Keratinocyte (primary cell): ENCODE results near the gene SLC17A9. TPM values are rescaled to one million over a fixed set of nuclear protein-coding genes. Genes with fewer than 3 reads are reported as not detected.

Source experiments
- DNase-seq: peaks from one replicate; pipeline ENCODE4 v3.0.0-alpha.2; 2011; ENCODE audit warnings: low read depth, missing footprints, low spot score
- FAIRE-seq: peaks from 2 replicates; lab custom pipeline; 2011; peaks lifted over from hg19 to GRCh38; lab: Jason Lieb, UNC
- H2AFZ ChIP-seq: 2 replicates; pipeline ENCODE4 v1.6.0; 2012; ENCODE audit warnings: low read length, control low read depth, inconsistent platforms; ENCODE audit not compliant: control insufficient read depth
- H3K27ac ChIP-seq: 2 replicates; pipeline ENCODE4 v1.5.1; 2011; ENCODE audit warnings: low read length; ENCODE audit not compliant: control insufficient read depth, insufficient read depth
- H3K27me3 ChIP-seq: 3 replicates; pipeline ENCODE4 v1.6.0; 2011; ENCODE audit warnings: low read length; ENCODE audit not compliant: control insufficient read depth, insufficient read depth; ENCODE audit errors: extremely low read depth
- H3K36me3 ChIP-seq, 2 experiments: 2 replicates in 1 of 2; 3 replicates in 1 of 2; pipeline ENCODE4 v1.5.1; 2011; ENCODE audit warnings: low read length in 2 of 2, mild to moderate bottlenecking in 1 of 2; ENCODE audit not compliant: control insufficient read depth in 2 of 2, insufficient read depth in 2 of 2; ENCODE audit errors: extremely low read depth in 1 of 2
- H3K4me1 ChIP-seq: 3 replicates; pipeline ENCODE4 v1.5.1; 2011; ENCODE audit warnings: low read length; ENCODE audit not compliant: control insufficient read depth, insufficient read depth; ENCODE audit errors: extremely low read depth
- H3K4me2 ChIP-seq: 3 replicates; pipeline ENCODE4 v1.6.0; 2011; ENCODE audit warnings: low read depth, low read length; ENCODE audit not compliant: control insufficient read depth, insufficient read depth; ENCODE audit errors: extremely low read depth
- H3K4me3 ChIP-seq, 3 experiments: fragments of 200-600 bp in 1 of 3; sonication (generic) in 1 of 3; 2 replicates in 2 of 3; 3 replicates in 1 of 3; pipeline ENCODE4 v1.5.1; 2011 to 2016; ENCODE audit warnings: low read length in 3 of 3, mild to moderate bottlenecking in 3 of 3, control low read depth in 2 of 3, inconsistent platforms in 1 of 3, low read depth in 1 of 3, mixed read lengths in 1 of 3, mixed run types in 1 of 3, moderate library complexity in 1 of 3; ENCODE audit not compliant: control insufficient read depth in 2 of 3, insufficient read depth in 2 of 3; ENCODE audit errors: extremely low read depth in 1 of 3
- H3K79me2 ChIP-seq: 2 replicates; pipeline ENCODE4 v1.6.0; 2012; ENCODE audit warnings: low read length; ENCODE audit not compliant: control insufficient read depth, insufficient read depth
- H3K9ac ChIP-seq: 3 replicates; pipeline ENCODE4 v1.6.0; 2011; ENCODE audit warnings: low read length; ENCODE audit not compliant: control insufficient read depth, insufficient read depth; ENCODE audit errors: extremely low read depth
- H3K9me1 ChIP-seq: 3 replicates; pipeline ENCODE4 v1.6.0; 2011; ENCODE audit warnings: low read length; ENCODE audit not compliant: control insufficient read depth, insufficient read depth; ENCODE audit errors: extremely low read depth
- H3K9me3 ChIP-seq: 2 replicates; pipeline ENCODE4 v1.5.1; 2012; ENCODE audit warnings: low read depth, low read length; ENCODE audit not compliant: control insufficient read depth
- H4K20me1 ChIP-seq: 3 replicates; pipeline ENCODE4 v1.6.0; 2011; ENCODE audit warnings: low read length; ENCODE audit not compliant: control insufficient read depth, insufficient read depth; ENCODE audit errors: extremely low read depth
- EZH2 ChIP-seq: IDR thresholded peaks from one replicate; pipeline ENCODE4 v1.6.1; 2012; ENCODE audit warnings: inconsistent platforms, mild to moderate bottlenecking, low read length, moderate library complexity
- dilution Hi-C: fragments of 300-500 bp; cut with MboI; formaldehyde crosslinking; loops from one replicate; pipeline ENCODE4 v1.7.0; 2020; ENCODE audit warnings: low sequenced_read_pairs; ENCODE audit not compliant: extremely low pct_ligation_motif_present
- polyA plus RNA-seq, 5 experiments: library from polyadenylated mRNA; depleted of rRNA in 3 of 5; stranded (reverse) in 3 of 5; stranded (forward) in 1 of 5; unstranded in 1 of 5; fragments of >200 nt; gene quantifications; 1 replicate in 1 of 5; 2 replicates in 3 of 5; 3 replicates in 1 of 5; pipeline versions ENCODE4 v1.2.1 to v1.2.3, GENCODE V29; 2011 to 2012; ENCODE audit warnings: missing spikeins in 2 of 5, low read depth in 1 of 5, low replicate concordance in 1 of 5
- TF ChIP-seq, protein P1 (sequence below), 3 experiments: IDR thresholded peaks in 1 of 3; conservative IDR thresholded peaks in 1 of 3; optimal IDR thresholded peaks in 1 of 3; 2 replicates in 2 of 3; 3 replicates in 1 of 3; pipeline versions ENCODE3 to v1.5.1; 2011; ENCODE audit warnings: low read length in 3 of 3, mild to moderate bottlenecking in 3 of 3, moderate library complexity in 2 of 3, control low read depth in 1 of 3, inconsistent platforms in 1 of 3; ENCODE audit not compliant: insufficient read depth in 2 of 3; ENCODE audit errors: extremely low read depth in 1 of 3

Gene SLC17A9
- polyA plus RNA-seq, 1 donor (not counting 4 experiments of a cell fraction or from before 2014, with no cell fraction given), result not detected

DNA sequence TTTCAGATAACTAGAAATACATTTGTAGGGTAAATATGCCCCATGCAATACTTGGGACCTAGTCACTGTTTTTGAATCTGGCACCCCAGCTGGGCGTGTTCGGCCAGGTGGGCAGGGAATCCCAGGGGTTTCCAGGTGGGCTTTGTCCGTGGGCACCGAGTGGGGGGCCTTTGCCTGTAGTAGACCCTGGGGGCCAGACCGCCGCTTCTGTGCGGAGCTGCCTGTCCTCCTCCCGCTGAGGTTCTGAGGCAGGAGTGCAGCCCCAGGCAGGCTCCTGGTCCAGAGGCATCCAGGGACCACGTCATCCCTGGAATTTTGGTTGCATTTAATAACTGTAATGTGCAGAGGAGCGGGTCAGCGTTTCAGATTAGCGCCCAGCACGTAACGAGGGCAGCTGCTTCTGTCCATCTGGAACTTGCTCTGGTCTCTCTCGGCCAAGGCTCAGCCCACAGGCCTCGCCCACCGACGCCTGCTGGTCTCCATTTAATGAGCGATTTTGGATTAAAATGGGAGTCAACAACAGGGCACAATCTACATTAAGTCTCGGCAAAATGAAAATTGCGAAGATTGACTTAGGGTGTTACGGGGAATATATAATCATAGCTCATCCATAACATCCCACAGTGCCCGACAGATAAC lies 41.5 kb downstream of the SLC17A9 start:
- H3K36me3 ChIP-seq, result no peaks in the 10 kb centered on the region
- TF ChIP-seq, protein P1, sequence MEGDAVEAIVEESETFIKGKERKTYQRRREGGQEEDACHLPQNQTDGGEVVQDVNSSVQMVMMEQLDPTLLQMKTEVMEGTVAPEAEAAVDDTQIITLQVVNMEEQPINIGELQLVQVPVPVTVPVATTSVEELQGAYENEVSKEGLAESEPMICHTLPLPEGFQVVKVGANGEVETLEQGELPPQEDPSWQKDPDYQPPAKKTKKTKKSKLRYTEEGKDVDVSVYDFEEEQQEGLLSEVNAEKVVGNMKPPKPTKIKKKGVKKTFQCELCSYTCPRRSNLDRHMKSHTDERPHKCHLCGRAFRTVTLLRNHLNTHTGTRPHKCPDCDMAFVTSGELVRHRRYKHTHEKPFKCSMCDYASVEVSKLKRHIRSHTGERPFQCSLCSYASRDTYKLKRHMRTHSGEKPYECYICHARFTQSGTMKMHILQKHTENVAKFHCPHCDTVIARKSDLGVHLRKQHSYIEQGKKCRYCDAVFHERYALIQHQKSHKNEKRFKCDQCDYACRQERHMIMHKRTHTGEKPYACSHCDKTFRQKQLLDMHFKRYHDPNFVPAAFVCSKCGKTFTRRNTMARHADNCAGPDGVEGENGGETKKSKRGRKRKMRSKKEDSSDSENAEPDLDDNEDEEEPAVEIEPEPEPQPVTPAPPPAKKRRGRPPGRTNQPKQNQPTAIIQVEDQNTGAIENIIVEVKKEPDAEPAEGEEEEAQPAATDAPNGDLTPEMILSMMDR (optimal IDR thresholded peaks at IDR 0.05 in 1 of 3, IDR thresholded peaks at IDR 0.05 in 1 of 3, conservative IDR thresholded peaks at IDR 0.05 in 1 of 3; ENCODE audit: extremely low read depth in 1 of 3, insufficient read depth in 2 of 3, low read length in 3 of 3), result no peak
- TF ChIP-seq EZH2, result no peak
- H4K20me1 ChIP-seq, result no peaks in the 10 kb centered on the region
- no peak for FAIRE-seq
- peaks cover 51% of the 10 kb centered on the region for H3K27me3 ChIP-seq
- dilution Hi-C loops, result no loop called here
- H2AFZ ChIP-seq, result no peak overlapping the region
- no peak overlapping the region for H3K4me2 ChIP-seq
- H3K79me2 ChIP-seq, result no peaks in the 10 kb centered on the region
- DNase-seq, result no peak
- H3K9ac ChIP-seq, result no peak overlapping the region
- H3K4me3 ChIP-seq, result no peak overlapping the region
- H3K9me3 ChIP-seq, result no peaks in the 10 kb centered on the region
- no peaks in the 10 kb centered on the region for H3K9me1 ChIP-seq
- H3K27ac ChIP-seq, result no peak overlapping the region
- no peaks in the 10 kb centered on the region for H3K4me1 ChIP-seq

- no peak for DNase-seq
- dilution Hi-C loops, result no loop called here
These were observed 42.4 kb downstream of the SLC17A9 start for GRCh38 chr20:62994869-62995281.

More at GRCh38 chr20:62994869-62995281, 42.4 kb downstream of the SLC17A9 start:
- H3K27ac ChIP-seq, result no peak overlapping the region
- H2AFZ ChIP-seq, result no peak overlapping the region
- no peak overlapping the region for H3K4me3 ChIP-seq
- no peaks in the 10 kb centered on the region for H3K9me1 ChIP-seq
- no peaks in the 10 kb centered on the region for H3K36me3 ChIP-seq
- H3K9me3 ChIP-seq, result no peaks in the 10 kb centered on the region
- no peak overlapping the region for H3K4me2 ChIP-seq
- no peak overlapping the region for H3K9ac ChIP-seq
- peaks cover 57% of the 10 kb centered on the region for H3K27me3 ChIP-seq
- no peak for TF ChIP-seq EZH2
- TF ChIP-seq, protein P1 (optimal IDR thresholded peaks at IDR 0.05 in 1 of 3, IDR thresholded peaks at IDR 0.05 in 1 of 3, conservative IDR thresholded peaks at IDR 0.05 in 1 of 3; ENCODE audit: extremely low read depth in 1 of 3, insufficient read depth in 2 of 3, low read length in 3 of 3), result no peak
- H3K79me2 ChIP-seq, result no peaks in the 10 kb centered on the region
- no peaks in the 10 kb centered on the region for H4K20me1 ChIP-seq
- no peaks in the 10 kb centered on the region for H3K4me1 ChIP-seq
- FAIRE-seq, result no peak
